Hepatocyte (in vitro differentiated cells): ENCODE results near the gene MRPS33. TPM values are rescaled to one million over a fixed set of nuclear protein-coding genes. Genes with fewer than 3 reads are reported as not detected.

ENCODE experiments used
- DNase-seq: peaks from one replicate; pipeline ENCODE4 v3.0.0-alpha.2; 2016; ENCODE audit warnings: low spot score
- H2AFZ ChIP-seq: fragments of 200-600 bp; sonication (generic); 2 replicates; pipeline ENCODE4 v1.6.0; 2016; ENCODE audit warnings: antibody characterized with exemption, mild to moderate bottlenecking
- H3K27ac ChIP-seq: fragments of 200-600 bp; sonication (generic); 2 replicates; pipeline ENCODE4 v1.5.1; 2016; ENCODE audit warnings: mild to moderate bottlenecking
- H3K27me3 ChIP-seq: fragments of 200-600 bp; sonication (generic); 2 replicates; pipeline ENCODE4 v1.6.1; 2016
- H3K36me3 ChIP-seq: fragments of 200-600 bp; sonication (generic); replicated peaks from 2 replicates; pipeline ENCODE4 v1.5.1; 2016; ENCODE audit warnings: low read depth; ENCODE audit not compliant: insufficient read depth
- H3K4me1 ChIP-seq: fragments of 200-600 bp; sonication (generic); 2 replicates; pipeline ENCODE4 v1.5.1; 2016; ENCODE audit warnings: mild to moderate bottlenecking, moderate library complexity; ENCODE audit not compliant: insufficient read depth
- H3K4me2 ChIP-seq: fragments of 200-600 bp; sonication (generic); 2 replicates; pipeline ENCODE4 v1.6.0; 2016
- H3K4me3 ChIP-seq: fragments of 200-600 bp; sonication (generic); 2 replicates; pipeline ENCODE4 v1.5.1; 2016; ENCODE audit warnings: mild to moderate bottlenecking
- H3K79me2 ChIP-seq: fragments of 200-600 bp; sonication (generic); 2 replicates; pipeline ENCODE4 v1.6.0; 2017; ENCODE audit warnings: mild to moderate bottlenecking
- H3K9me2 ChIP-seq: fragments of 200-600 bp; sonication (generic); replicated peaks from 2 replicates; pipeline ENCODE4 v1.6.0; 2017; ENCODE audit warnings: mild to moderate bottlenecking; ENCODE audit not compliant: insufficient read depth
- H3K9me3 ChIP-seq: fragments of 200-600 bp; sonication (generic); 2 replicates; pipeline ENCODE4 v1.5.1; 2016; ENCODE audit warnings: low read depth, mild to moderate bottlenecking
- H4K20me1 ChIP-seq: fragments of 200-600 bp; sonication (generic); 2 replicates; pipeline ENCODE4 v1.6.0; 2016; ENCODE audit warnings: mild to moderate bottlenecking; ENCODE audit not compliant: insufficient read depth, poor library complexity, severe bottlenecking
- CTCF ChIP-seq: fragments of 200-600 bp; sonication (generic); IDR thresholded peaks from 2 replicates; pipeline ENCODE4 v1.5.1; 2016; ENCODE audit warnings: antibody characterized with exemption, mild to moderate bottlenecking; ENCODE audit not compliant: poor library complexity
- EZH2 ChIP-seq: fragments of 200-600 bp; sonication (generic); IDR thresholded peaks from 2 replicates; pipeline ENCODE4 v1.6.1; 2016; ENCODE audit warnings: antibody characterized with exemption, mild to moderate bottlenecking, borderline replicate concordance
- EZH2phosphoT487 ChIP-seq: fragments of 200-600 bp; sonication (generic); IDR thresholded peaks from one replicate; pipeline ENCODE4 v1.6.1; 2018; ENCODE audit warnings: antibody characterized with exemption, mild to moderate bottlenecking, low read depth, moderate library complexity; ENCODE audit not compliant: unreplicated experiment, severe bottlenecking
- WGBS: methylation state at CpG from one replicate; pipeline ENCODE4 v1.1.6; 2016; ENCODE audit warnings: low lambda C conversion rate; ENCODE audit errors: missing lambda C conversion rate; 5-methylcytosine and 5-hydroxymethylcytosine counted together
- polyA plus RNA-seq: library from polyadenylated mRNA; unstranded; fragments of >200 nt; fragmentation: Nextera tagmentation; extraction: Ambion mirVana; gene quantifications from 2 replicates; pipeline ENCODE4 v1.2.1, GENCODE V29; 2016
- total RNA-seq: library from RNA; depleted of rRNA; stranded (reverse); fragments of >200 nt; gene quantifications from 2 replicates; pipeline ENCODE4 v1.2.3, GENCODE V29; 2014

MRPS33 gene
- total and polyA plus RNA-seq, 2 experiments from 2014 or later: 33.8 to 82.9 TPM

- TF ChIP-seq CTCF (no peak), EZH2phosphoT487 (no peak), EZH2 (no peak)
- Histone ChIP-seq H4K20me1 (no peaks in the 10 kb centered on the region), H3K9me2 (no peaks in the 10 kb centered on the region), H3K79me2 (no peaks in the 10 kb centered on the region), H3K4me2 (no peak overlapping the region), H3K27me3 (no peaks in the 10 kb centered on the region), H3K4me1 (peaks cover 6% of the 10 kb centered on the region), H3K4me3 (no peak overlapping the region), H3K36me3 (no peaks in the 10 kb centered on the region), H2AFZ (no peak overlapping the region), H3K9me3 (no peaks in the 10 kb centered on the region), H3K27ac (no peak overlapping the region)
- no peak for DNase-seq
- 75% methylated on average over 4 of the region's 4 CpGs for WGBS
Measured at GRCh38 chr7:140990193-140990962, 24.4 kb downstream of the MRPS33 start.

GRCh38 chr7:140989068-140989467 lies 25.7 kb downstream of the MRPS33 start:
- H3K36me3 ChIP-seq: no peaks in the 10 kb centered on the region
- no peaks in the 10 kb centered on the region for H3K79me2 ChIP-seq
- no peaks in the 10 kb centered on the region for H3K9me2 ChIP-seq
- TF ChIP-seq EZH2 (no peak), CTCF (no peak), EZH2phosphoT487 (no peak)
- H3K27ac ChIP-seq: no peak overlapping the region
- peak overlapping the region; percentile 13 for H3K4me2 ChIP-seq
- DNase-seq: peak; percentile 44
- H3K4me3 ChIP-seq: no peak overlapping the region
- no peaks in the 10 kb centered on the region for H4K20me1 ChIP-seq
- H3K9me3 ChIP-seq: no peaks in the 10 kb centered on the region
- H2AFZ ChIP-seq: no peak overlapping the region
- H3K27me3 ChIP-seq: no peaks in the 10 kb centered on the region
- H3K4me1 ChIP-seq: peaks cover 6% of the 10 kb centered on the region

- no peak overlapping the region for H2AFZ ChIP-seq
- no peaks in the 10 kb centered on the region for H3K36me3 ChIP-seq
- H3K27me3 ChIP-seq: no peaks in the 10 kb centered on the region
- TF ChIP-seq CTCF (peak; percentile 24), EZH2phosphoT487 (no peak)
- no peaks in the 10 kb centered on the region for H3K79me2 ChIP-seq
- peaks cover 12% of the 10 kb centered on the region for H3K4me1 ChIP-seq
- 64% methylated on average over 4 of the region's 4 CpGs for WGBS
- H4K20me1 ChIP-seq: no peaks in the 10 kb centered on the region
- no peaks in the 10 kb centered on the region for H3K9me3 ChIP-seq
- no peaks in the 10 kb centered on the region for H3K9me2 ChIP-seq
- H3K4me2 ChIP-seq: no peak overlapping the region
- no peak overlapping the region for H3K4me3 ChIP-seq
- DNase-seq: no peak
- H3K27ac ChIP-seq: no peak overlapping the region
Measured at GRCh38 chr7:140983802-140984201, 30.9 kb downstream of the MRPS33 start.
